H1 (cell line): ENCODE results near the gene SMAP2. TPM values are rescaled to one million over a fixed set of nuclear protein-coding genes. Genes with fewer than 3 reads are reported as not detected.

Source experiments
- ASH2L ChIP-seq: fragments of 200-600, 300-600 bp; sonication (generic); IDR thresholded peaks from one replicate; pipeline ENCODE4 v1.7.1; 2017; ENCODE audit warnings: low read length
- CBX8 ChIP-seq: fragments of 300-800, 300-1000 bp; sonication (generic); IDR thresholded peaks from 2 replicates; pipeline ENCODE4 v1.7.1; 2016; ENCODE audit warnings: low read depth, low read length, borderline replicate concordance
- POLR2AphosphoS5 ChIP-seq: IDR thresholded peaks from 2 replicates; pipeline ENCODE4 v1.6.1; 2011; ENCODE audit warnings: low read depth, low read length
- POU5F1 ChIP-seq: IDR thresholded peaks from 2 replicates; pipeline ENCODE4 v1.6.1; 2011; ENCODE audit warnings: low read depth, mild to moderate bottlenecking, low read length, moderate library complexity
- SIN3A ChIP-seq, 2 experiments: IDR thresholded peaks in 1 of 2; conservative IDR thresholded peaks in 1 of 2; 2 replicates each; pipeline ENCODE4 v1.6.1; 2011 to 2012; ENCODE audit warnings: low read length in 2 of 2, improper control_type of control experiment in 1 of 2, low read depth in 1 of 2, mild to moderate bottlenecking in 1 of 2
- TBP ChIP-seq: IDR thresholded peaks from 2 replicates; pipeline ENCODE4 v1.6.1; 2011; ENCODE audit warnings: low read depth, low read length, improper control_type of control experiment
- polyA plus RNA-seq, 7 experiments: library from polyadenylated mRNA; depleted of rRNA in 3 of 7; stranded (reverse) in 5 of 7; unstranded in 2 of 7; fragments of >200 nt in 5 of 7; fragments of 200-250 nt in 2 of 7; gene quantifications; 1 replicate in 5 of 7; 2 replicates in 1 of 7; 4 replicates in 1 of 7; pipeline versions ENCODE4 v1.2.1 to v1.2.3, GENCODE V29; 2011 to 2013; ENCODE audit warnings: missing spikeins in 2 of 7, mixed read lengths in 2 of 7
- total RNA-seq: library from RNA; stranded (reverse); fragmentation: NEBNext Ultra II Directional; extraction: Animal tissue kit (Norgen Biotek cat#: 25700); gene quantifications from 2 replicates; pipeline ENCODE4 v1.2.1, GENCODE V29; 2021
- TF ChIP-seq, protein P1 (sequence below): fragments of 300-600 bp; sonication (generic); IDR thresholded peaks from 2 replicates; pipeline ENCODE4 v1.7.1; 2012; ENCODE audit warnings: low read length, moderate library complexity, mild to moderate bottlenecking, inconsistent platforms; ENCODE audit not compliant: insufficient replicate concordance

The SMAP2 gene
- total and polyA plus RNA-seq, 2 of the 8 experiments (the other 6 are each of a cell fraction or from before 2014, with no cell fraction given): 4.3 to 5.5 TPM

DNA sequence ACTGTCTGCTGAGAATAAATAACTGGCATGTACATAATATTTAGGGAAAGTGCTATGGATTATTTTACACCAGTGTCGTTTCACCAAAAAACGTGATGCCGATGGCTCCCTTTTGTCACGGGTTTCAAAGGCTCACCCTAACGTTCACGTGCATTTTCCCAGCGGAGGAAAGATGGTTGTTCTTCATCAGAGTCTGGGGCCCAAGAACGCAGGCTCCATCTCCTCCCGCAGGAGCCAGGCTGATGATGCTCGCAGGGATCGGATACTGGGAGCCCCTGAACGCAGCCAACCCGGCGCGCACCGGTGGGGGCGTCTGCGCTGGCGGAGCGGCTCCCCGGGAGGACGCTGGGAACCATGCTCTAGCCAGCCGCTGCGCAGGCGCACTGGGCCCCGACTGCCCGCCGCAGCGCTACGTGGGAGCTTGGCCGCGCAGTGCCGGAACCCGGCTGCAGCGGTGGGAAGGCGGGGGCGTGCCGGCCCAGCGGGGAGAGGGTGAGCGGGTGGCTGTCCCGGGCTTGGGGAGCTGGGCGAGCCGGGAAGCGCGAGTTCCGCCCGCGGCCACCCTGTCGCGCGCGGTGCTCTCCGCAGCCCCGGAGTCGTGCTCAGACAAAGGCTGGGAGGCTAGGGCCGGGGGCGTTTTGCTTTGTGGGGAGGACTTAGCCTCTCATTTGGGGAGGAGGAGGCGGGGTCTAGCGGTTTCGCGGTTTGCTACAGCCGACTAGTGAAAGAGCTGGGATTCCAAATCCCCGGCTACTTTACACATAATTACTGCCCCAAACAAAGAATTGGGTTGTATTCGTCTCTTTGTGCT is 76.4 kb downstream of the SMAP2 start, which contains the start of gene ZFP69B (continued):
- TF ChIP-seq, protein P1, sequence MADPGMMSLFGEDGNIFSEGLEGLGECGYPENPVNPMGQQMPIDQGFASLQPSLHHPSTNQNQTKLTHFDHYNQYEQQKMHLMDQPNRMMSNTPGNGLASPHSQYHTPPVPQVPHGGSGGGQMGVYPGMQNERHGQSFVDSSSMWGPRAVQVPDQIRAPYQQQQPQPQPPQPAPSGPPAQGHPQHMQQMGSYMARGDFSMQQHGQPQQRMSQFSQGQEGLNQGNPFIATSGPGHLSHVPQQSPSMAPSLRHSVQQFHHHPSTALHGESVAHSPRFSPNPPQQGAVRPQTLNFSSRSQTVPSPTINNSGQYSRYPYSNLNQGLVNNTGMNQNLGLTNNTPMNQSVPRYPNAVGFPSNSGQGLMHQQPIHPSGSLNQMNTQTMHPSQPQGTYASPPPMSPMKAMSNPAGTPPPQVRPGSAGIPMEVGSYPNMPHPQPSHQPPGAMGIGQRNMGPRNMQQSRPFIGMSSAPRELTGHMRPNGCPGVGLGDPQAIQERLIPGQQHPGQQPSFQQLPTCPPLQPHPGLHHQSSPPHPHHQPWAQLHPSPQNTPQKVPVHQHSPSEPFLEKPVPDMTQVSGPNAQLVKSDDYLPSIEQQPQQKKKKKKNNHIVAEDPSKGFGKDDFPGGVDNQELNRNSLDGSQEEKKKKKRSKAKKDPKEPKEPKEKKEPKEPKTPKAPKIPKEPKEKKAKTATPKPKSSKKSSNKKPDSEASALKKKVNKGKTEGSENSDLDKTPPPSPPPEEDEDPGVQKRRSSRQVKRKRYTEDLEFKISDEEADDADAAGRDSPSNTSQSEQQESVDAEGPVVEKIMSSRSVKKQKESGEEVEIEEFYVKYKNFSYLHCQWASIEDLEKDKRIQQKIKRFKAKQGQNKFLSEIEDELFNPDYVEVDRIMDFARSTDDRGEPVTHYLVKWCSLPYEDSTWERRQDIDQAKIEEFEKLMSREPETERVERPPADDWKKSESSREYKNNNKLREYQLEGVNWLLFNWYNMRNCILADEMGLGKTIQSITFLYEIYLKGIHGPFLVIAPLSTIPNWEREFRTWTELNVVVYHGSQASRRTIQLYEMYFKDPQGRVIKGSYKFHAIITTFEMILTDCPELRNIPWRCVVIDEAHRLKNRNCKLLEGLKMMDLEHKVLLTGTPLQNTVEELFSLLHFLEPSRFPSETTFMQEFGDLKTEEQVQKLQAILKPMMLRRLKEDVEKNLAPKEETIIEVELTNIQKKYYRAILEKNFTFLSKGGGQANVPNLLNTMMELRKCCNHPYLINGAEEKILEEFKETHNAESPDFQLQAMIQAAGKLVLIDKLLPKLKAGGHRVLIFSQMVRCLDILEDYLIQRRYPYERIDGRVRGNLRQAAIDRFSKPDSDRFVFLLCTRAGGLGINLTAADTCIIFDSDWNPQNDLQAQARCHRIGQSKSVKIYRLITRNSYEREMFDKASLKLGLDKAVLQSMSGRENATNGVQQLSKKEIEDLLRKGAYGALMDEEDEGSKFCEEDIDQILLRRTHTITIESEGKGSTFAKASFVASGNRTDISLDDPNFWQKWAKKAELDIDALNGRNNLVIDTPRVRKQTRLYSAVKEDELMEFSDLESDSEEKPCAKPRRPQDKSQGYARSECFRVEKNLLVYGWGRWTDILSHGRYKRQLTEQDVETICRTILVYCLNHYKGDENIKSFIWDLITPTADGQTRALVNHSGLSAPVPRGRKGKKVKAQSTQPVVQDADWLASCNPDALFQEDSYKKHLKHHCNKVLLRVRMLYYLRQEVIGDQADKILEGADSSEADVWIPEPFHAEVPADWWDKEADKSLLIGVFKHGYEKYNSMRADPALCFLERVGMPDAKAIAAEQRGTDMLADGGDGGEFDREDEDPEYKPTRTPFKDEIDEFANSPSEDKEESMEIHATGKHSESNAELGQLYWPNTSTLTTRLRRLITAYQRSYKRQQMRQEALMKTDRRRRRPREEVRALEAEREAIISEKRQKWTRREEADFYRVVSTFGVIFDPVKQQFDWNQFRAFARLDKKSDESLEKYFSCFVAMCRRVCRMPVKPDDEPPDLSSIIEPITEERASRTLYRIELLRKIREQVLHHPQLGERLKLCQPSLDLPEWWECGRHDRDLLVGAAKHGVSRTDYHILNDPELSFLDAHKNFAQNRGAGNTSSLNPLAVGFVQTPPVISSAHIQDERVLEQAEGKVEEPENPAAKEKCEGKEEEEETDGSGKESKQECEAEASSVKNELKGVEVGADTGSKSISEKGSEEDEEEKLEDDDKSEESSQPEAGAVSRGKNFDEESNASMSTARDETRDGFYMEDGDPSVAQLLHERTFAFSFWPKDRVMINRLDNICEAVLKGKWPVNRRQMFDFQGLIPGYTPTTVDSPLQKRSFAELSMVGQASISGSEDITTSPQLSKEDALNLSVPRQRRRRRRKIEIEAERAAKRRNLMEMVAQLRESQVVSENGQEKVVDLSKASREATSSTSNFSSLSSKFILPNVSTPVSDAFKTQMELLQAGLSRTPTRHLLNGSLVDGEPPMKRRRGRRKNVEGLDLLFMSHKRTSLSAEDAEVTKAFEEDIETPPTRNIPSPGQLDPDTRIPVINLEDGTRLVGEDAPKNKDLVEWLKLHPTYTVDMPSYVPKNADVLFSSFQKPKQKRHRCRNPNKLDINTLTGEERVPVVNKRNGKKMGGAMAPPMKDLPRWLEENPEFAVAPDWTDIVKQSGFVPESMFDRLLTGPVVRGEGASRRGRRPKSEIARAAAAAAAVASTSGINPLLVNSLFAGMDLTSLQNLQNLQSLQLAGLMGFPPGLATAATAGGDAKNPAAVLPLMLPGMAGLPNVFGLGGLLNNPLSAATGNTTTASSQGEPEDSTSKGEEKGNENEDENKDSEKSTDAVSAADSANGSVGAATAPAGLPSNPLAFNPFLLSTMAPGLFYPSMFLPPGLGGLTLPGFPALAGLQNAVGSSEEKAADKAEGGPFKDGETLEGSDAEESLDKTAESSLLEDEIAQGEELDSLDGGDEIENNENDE: no peak
- TF ChIP-seq TBP (peak; percentile 62; the same call in 1 of the 2 replicates), POU5F1 (no peak), ASH2L (peak; percentile 81), POLR2AphosphoS5 (peak; percentile 79), CBX8 (no peak), SIN3A (conservative IDR thresholded peaks at IDR 0.05 in 1 of 2, IDR thresholded peaks at IDR 0.05 in 1 of 2; ENCODE audit: low read depth in 1 of 2, low read length in 2 of 2) (0 out of 4 replicates have a peak, but pooled peaks of 1 of the 2 experiments have one; percentile 45)
